Measurements from ENCODE around the gene TRIM14.

Gene TRIM14

GRCh38 chr9:98109052-98109451, 10.0 kb downstream of the TRIM14 start:
- TF ChIP-seq, protein P1, sequence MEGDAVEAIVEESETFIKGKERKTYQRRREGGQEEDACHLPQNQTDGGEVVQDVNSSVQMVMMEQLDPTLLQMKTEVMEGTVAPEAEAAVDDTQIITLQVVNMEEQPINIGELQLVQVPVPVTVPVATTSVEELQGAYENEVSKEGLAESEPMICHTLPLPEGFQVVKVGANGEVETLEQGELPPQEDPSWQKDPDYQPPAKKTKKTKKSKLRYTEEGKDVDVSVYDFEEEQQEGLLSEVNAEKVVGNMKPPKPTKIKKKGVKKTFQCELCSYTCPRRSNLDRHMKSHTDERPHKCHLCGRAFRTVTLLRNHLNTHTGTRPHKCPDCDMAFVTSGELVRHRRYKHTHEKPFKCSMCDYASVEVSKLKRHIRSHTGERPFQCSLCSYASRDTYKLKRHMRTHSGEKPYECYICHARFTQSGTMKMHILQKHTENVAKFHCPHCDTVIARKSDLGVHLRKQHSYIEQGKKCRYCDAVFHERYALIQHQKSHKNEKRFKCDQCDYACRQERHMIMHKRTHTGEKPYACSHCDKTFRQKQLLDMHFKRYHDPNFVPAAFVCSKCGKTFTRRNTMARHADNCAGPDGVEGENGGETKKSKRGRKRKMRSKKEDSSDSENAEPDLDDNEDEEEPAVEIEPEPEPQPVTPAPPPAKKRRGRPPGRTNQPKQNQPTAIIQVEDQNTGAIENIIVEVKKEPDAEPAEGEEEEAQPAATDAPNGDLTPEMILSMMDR (IDR thresholded peaks at IDR 0.05; ENCODE audit: unreplicated experiment in 3 of 3): no peak
- Mint-ChIP-seq H3K27ac (no peak overlapping the region), H3K4me1 (no peaks in the 10 kb centered on the region), H3K4me3 (no peak overlapping the region), H3K36me3 (ENCODE audit: low read depth) (no peaks in the 10 kb centered on the region), H3K27me3 (ENCODE audit: low read depth) (peaks cover 4% of the 10 kb centered on the region), H3K9me3 (no peaks in the 10 kb centered on the region)

DNA sequence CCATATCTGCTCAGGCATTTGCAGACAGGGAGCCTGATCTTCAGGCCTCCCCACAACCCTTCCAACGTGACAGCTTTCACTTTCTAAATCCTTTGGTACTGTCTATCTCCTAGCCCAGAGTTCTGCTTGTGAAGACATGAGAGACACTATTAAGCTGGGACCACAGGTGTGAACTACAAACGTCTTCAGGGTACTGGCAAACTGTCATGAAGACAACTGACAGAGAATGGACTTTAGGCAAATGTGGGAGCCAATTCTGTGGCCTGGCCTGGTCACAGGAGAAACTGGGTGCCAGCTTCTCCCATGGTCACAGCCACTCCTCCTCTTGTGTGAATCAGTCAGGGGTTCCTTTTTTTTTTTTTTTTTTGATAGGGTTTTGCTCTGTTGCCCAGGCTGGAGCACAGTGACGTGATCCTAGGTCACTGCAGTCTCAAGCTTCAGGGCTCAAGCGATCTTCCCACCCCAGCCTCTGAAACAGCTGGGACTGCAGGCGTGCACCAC, 10.4 kb downstream of the TRIM14 start:
- H3K4me3 Mint-ChIP-seq: no peak overlapping the region
- H3K27me3 Mint-ChIP-seq (ENCODE audit: low read depth): peaks cover 4% of the 10 kb centered on the region
- no peaks in the 10 kb centered on the region for H3K4me1 Mint-ChIP-seq
- no peak overlapping the region for H3K27ac Mint-ChIP-seq
- TF ChIP-seq, protein P1 (IDR thresholded peaks at IDR 0.05; ENCODE audit: unreplicated experiment in 3 of 3): no peak
- no peaks in the 10 kb centered on the region for H3K36me3 Mint-ChIP-seq (ENCODE audit: low read depth)
- H3K9me3 Mint-ChIP-seq: no peaks in the 10 kb centered on the region

- no peaks in the 10 kb centered on the region for H3K4me1 Mint-ChIP-seq
- no peaks in the 10 kb centered on the region for H3K36me3 Mint-ChIP-seq (ENCODE audit: low read depth)
- no peak overlapping the region for H3K27ac Mint-ChIP-seq
- H3K27me3 Mint-ChIP-seq (ENCODE audit: low read depth): peaks cover 4% of the 10 kb centered on the region
- no peaks in the 10 kb centered on the region for H3K9me3 Mint-ChIP-seq
- no peak overlapping the region for H3K4me3 Mint-ChIP-seq
- TF ChIP-seq, protein P1 (IDR thresholded peaks at IDR 0.05; ENCODE audit: unreplicated experiment in 3 of 3): no peak
These were observed 11.1 kb downstream of the TRIM14 start for GRCh38 chr9:98107926-98108325.

GRCh38 chr9:98105006-98105405, 14.0 kb downstream of the TRIM14 start:
- Mint-ChIP-seq H3K4me3 (no peak overlapping the region), H3K36me3 (ENCODE audit: low read depth) (no peaks in the 10 kb centered on the region), H3K4me1 (no peaks in the 10 kb centered on the region), H3K9me3 (no peaks in the 10 kb centered on the region), H3K27ac (no peak overlapping the region), H3K27me3 (ENCODE audit: low read depth) (peaks cover 4% of the 10 kb centered on the region)
- TF ChIP-seq, protein P1 (IDR thresholded peaks at IDR 0.05; ENCODE audit: unreplicated experiment in 3 of 3): no peak

DNA sequence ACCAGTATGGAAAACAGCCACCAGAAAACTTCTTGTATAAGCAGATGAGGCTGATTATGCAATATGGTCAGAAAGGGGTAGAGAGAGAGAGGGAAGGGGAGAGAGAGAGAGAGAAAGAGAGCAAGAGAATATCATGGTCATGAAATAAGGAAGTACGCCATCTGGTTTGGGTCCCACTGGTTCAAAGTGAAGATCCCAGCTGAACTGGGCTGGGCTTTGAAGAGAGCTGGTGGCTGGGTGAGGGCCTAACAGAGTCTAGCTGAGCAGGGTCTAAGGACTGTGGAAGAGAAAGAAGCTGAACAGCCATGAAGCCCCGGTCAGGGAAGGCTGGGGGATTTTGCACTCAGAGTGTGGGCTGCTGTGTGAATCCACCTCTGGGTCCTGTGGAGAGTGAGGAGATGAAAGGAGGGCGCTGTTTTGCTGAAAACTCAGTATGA, 14.6 kb downstream of the TRIM14 start:
- no peak overlapping the region for H3K4me3 Mint-ChIP-seq
- H3K36me3 Mint-ChIP-seq (ENCODE audit: low read depth): no peaks in the 10 kb centered on the region

DNA sequence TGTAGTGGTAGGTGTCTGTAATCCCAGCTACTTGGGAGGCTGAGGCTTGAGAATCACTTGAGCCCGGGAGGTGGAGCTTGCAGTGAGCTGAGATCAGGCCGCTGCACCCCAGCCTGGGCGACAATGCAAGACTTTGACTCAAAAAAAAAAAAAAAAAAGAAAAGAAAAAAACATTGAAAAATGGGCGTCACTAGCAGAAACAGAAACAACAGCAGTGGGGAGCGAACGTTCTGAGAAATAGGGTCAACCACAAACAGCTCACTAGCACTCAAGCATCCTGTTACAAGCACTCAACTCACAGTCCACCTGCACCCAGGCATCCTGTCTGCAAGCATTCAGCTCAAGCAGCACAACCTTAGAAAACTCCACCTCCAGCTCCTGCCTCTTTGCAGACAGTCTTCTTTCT, 17.2 kb downstream of the TRIM14 start:
- H3K4me1 Mint-ChIP-seq: no peaks in the 10 kb centered on the region
- H3K27ac Mint-ChIP-seq: no peak overlapping the region
- H3K9me3 Mint-ChIP-seq: no peaks in the 10 kb centered on the region
- TF ChIP-seq, protein P1 (IDR thresholded peaks at IDR 0.05; ENCODE audit: unreplicated experiment in 3 of 3): no peak
- no peak overlapping the region for H3K4me3 Mint-ChIP-seq
- no peaks in the 10 kb centered on the region for H3K27me3 Mint-ChIP-seq (ENCODE audit: low read depth)
- no peaks in the 10 kb centered on the region for H3K36me3 Mint-ChIP-seq (ENCODE audit: low read depth)

More for the DNA sequence above, 14.6 kb downstream of the TRIM14 start:
- H3K9me3 Mint-ChIP-seq: no peaks in the 10 kb centered on the region
- H3K4me1 Mint-ChIP-seq: no peaks in the 10 kb centered on the region
- TF ChIP-seq, protein P1 (IDR thresholded peaks at IDR 0.05; ENCODE audit: unreplicated experiment in 3 of 3): no peak
- H3K27ac Mint-ChIP-seq: no peak overlapping the region
- peaks cover 4% of the 10 kb centered on the region for H3K27me3 Mint-ChIP-seq (ENCODE audit: low read depth)
